Kasumi-1 (cell line): ENCODE measurements around the gene ECI1.
"Not testable (repeated sequence)": the region's sequence is repeated elsewhere in the genome, so short reads cannot be mapped to it uniquely, and the experiment has no call there.

ENCODE experiments used
- DNase-seq, 2 experiments: peaks; one replicate each; lab custom pipeline; 2025; lab: John Stamatoyannopoulos, UW

ECI1 gene

GRCh38 chr16:2210386-2211365, 40.7 kb downstream of the ECI1 start, which contains the start of gene BRICD5:
TSS of gene BRICD5 (minus strand) at chr16:2210863. CDS start at chr16:2210833, 30 bp downstream.
- DNase-seq = no peak

DNA sequence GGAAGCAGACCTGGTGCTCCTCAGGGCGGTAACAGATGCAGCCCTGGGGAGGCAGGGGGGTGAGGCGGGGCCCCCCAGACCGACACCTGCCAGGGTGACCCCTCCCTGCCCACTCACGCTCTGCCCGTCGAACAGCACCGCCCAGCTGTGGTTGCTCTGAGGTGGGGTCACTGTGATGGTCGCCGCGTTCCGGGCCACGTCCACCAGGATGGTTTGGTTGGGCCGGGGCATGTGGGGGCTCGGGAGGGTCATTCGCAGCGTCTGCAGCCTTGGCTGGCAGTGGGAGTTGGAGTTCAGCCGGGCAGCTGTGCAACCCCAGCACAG, 41.4 kb downstream of the ECI1 start:
- DNase-seq = no peak

- DNase-seq = no peak
Measured at GRCh38 chr16:2209258-2210008, 42.0 kb downstream of the ECI1 start.

GRCh38 chr16:2208772-2209171, 42.6 kb downstream of the ECI1 start:
- no peak for DNase-seq

GRCh38 chr16:2208308-2208707, 43.1 kb downstream of the ECI1 start:
- DNase-seq = no peak

DNA sequence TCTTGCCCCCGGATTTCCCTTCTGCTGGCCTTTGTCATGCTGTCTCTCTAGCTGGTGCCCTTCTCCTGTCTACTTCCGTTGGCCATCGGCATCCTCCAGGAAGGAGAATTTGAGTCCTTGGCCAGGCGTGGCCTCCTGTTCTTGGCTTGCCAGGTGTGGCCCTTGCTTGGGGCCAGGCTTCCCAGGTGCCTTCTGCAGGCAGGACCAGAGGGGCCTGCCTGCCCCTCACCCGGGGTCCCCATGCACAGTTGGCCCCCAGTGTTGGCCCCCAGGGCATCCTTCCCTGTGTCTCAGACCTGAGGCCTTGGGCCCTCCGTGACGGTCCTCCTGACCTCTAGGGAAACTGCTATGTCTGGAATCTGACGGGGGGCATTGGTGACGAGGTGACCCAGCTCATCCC, 43.5 kb downstream of the ECI1 start:
- no peak for DNase-seq

DNA sequence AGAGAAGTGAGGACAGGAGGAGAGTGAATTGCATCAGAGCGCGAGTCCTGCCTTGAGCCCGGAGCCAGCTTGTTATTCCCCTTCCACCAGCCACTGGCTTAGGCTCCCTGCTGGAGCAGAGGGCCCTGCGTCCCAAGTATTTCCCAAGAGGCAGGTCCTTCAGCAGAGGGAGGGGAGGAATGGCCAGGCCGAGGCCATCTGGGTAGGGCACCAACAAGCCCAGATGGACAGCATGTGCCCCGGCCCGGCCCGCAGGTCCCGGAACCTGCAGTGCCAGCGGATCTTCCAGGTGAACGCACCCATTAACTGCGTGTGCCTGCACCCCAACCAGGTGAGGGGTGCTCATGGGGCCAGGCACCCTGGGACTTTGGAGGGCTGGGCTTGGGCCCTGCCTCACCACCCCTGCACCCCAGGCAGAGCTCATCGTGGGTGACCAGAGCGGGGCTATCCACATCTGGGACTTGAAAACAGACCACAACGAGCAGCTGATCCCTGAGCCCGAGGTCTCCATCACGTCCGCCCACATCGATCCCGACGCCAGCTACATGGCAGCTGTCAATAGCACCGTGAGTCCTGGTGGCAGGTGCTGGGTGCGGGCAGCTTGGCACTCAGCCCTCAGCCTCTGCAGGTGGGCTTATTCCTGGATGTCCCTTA, 44.5 kb downstream of the ECI1 start:
- no peak for DNase-seq

- no peak for DNase-seq
Measured at GRCh38 chr16:2206420-2206779, 45.0 kb downstream of the ECI1 start.

- peak in 1 of 2 experiments; percentile 2 for DNase-seq
Measured at GRCh38 chr16:2205967-2206313, 45.4 kb downstream of the ECI1 start.

DNA sequence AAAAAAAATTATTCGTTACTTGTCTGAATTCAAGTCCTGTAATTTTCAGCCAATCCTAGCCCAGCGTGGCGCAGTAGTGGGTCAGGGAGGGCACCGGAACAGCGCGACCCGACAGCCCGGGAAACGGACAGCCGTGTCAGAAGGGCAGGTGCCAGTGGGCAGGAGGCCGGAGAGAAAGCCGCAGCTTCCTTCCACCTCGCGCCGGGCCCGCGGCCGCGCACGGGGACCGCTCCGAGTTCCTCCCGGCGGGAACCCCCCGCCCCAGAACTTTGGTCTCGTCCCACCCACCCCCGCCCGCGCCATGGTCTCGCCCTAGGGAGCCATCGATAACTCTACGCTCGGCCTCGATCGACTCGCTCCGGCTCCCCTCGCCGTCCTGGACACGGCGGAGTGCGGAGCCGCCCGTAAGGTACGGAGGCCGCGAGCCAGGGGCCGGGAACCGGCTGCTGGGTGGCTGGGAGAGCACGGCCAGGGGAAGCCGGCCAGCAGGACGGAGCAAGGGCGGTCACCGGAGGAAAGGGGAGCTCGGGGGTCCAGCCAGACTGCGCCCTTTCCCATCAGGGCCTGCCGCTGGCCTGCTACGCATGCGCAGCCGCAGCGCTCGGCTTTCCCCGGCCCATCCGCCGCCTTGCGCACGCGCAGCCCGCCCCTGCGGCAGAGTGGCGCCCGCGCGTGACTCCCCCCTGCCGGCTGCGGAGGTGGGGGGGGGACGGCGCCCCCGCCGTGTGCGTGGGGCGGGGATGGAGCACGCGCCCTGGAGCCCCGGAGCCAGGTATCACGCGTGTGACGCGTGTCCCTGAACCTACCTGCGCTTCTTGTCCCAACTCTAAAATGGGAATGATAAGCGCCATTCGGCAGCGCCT, 46.1 kb downstream of the ECI1 start, which contains the start of gene MLST8:
Gene MLST8 (plus strand): TSS at position 351 of the 863 bp plus-strand sequence. CDS start 632 bp downstream, outside the sequence.
- peak; percentile 35 to 45 for DNase-seq

- no peak for DNase-seq
Measured at GRCh38 chr16:2204416-2205103, 46.8 kb downstream of the ECI1 start.

GRCh38 chr16:2203119-2203688, 48.2 kb downstream of the ECI1 start:
- DNase-seq = not testable (repeated sequence)

DNA sequence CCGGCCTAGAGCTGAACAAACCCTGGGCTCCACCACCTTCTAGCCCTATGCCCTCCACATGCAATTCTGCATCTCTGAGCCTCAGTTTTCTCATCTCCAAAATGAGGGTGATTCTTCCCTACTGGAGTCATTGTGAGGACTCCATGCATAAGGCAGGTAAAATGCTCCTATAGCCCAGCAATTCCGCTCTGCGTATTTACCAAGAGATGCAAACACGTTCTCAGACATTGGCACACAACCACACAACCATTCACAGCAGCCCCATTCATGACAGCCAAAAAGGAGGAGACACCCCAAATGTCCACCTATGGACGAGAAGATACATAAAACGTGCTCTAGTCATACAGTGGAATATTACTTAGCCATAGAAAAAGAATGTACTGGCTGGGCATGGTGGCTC, 51.1 kb downstream of the ECI1 start:
- no peak for DNase-seq

- no peak for DNase-seq
Measured at GRCh38 chr16:2199621-2200139, 51.7 kb downstream of the ECI1 start.

DNA sequence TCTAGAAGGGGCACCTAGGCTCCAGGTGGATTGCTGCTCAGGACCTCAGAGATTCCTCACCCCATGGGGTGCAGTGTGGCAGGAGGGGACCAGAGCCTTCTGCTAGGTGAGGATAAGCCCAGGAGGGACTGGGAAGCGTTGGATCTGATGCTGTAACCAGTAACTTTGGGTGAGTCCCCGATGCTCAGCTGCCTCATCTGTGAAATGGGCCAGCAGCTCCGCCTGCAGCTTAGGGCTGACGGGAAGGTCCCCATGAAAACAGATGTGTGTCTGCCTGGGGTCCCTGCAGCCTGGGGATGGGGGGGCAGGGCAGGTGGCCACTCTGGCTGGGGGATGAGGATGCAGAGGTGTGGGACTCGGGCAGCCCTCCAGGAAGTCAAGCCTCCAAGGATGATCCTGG, 52.3 kb downstream of the ECI1 start:
- no peak for DNase-seq

DNA sequence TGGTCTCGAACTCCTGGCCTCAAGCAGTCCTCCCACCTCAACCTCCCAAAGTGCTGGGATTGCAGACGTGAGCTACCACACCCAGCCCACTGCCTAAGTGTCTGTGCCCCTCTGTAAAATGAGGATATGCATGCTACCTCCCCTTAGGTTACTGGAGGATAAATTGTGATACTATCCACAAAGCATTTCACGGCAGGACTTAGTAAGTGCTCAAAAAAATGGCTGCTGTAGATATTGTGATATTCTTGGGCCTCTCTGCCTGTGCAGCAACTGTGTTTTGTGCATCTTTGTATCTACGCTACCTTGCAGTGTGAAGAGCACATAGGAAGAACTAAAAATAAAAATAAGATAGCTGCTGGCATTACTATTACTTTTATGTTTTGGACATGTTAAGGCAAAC, 53.1 kb downstream of the ECI1 start:
- no peak for DNase-seq

DNA sequence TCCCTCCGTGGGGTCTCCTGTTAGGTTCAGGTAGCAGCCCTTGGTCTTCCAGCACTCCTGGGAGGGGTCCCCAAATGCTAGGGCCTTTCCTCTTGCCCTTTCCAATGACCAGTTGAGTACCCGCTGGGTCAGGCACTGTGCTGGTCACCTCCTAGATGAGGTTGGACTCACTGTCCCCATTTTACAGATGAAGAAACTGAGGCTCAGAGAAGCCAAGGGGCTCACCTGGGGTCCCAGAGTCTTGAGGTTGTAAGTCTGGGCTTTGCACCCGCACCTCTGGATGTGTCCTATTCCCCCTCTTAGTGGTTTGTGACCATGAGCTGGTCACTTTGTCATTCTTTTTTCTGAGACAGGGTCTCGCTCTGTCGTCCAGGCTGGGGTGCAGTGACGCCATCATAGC, 53.6 kb downstream of the ECI1 start:
- DNase-seq = no peak

- no peak for DNase-seq
Measured at GRCh38 chr16:2196981-2197511, 54.3 kb downstream of the ECI1 start.

DNA sequence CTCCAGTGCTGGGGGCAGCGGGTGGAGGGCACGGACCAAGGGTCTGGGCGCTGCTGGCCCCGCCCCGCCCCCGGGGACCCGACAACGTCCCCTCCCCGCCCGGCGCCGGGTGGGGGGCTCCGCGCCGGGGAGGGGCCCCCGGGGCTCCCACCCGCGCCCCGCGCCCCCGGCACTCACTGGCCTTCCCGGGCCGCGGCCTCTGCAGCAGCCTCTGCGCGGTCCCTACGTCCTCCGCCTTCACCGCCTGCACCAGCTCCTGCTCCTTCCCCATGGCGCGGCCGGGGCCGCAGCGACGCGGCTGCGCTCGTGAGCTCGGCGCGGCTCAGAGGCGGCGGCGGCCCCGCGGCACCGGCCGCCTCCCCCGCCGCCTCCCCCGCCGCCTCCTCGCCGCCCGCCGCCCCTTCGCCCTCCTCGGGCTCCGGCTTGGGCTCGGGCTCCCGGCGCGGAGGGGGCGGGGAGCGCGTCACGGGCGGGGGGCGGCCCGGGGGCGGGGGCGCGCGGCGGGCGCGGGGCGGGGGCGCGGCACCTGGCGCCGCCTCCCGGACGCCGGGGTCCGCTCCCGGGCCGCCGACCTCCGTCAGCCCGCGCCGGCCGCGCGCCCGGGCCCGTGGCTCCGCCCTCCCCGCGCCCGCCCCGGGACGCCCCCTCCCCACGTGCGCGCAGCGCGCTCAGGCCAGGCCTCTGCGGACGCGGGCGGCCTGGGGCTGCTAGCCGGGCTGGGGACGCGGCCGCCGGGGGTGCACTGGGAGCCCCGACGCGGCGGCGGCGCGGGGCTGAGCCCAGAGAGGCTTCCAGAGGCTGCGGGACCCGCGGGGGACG, 55.0 kb downstream of the ECI1 start, which contains the start of gene CASKIN1:
Gene CASKIN1 (minus strand): TSS at position 444 of the 819 bp plus-strand sequence. CDS start 173 bp downstream, at position 271.
- DNase-seq = no peak
